Endothelial cell of umbilical vein (primary cell): ENCODE data around the gene TDRD5. TPM values are rescaled to one million over a fixed set of nuclear protein-coding genes. Genes with fewer than 3 reads are reported as not detected.

Experiments
- BruUV-seq: library from RNA; stranded (reverse); fragments of 400-500 nt; replicated peaks from 2 replicates; lab custom pipeline; 2021; lab: Mats Ljungman, UMichigan
- CTCF ChIA-PET: fragments of 300-600, 350-600 bp; sonication (Branson Sonifier 250); formaldehyde crosslinking; loops from one replicate; lab custom pipeline; 2021; ENCODE audit warnings: antibody characterized with exemption, inconsistent platforms; lab: Charles Lee
- POLR2A ChIA-PET: fragments of 300-600, 350-600 bp; sonication (Branson Sonifier 250); formaldehyde crosslinking; loops from one replicate; lab custom pipeline; 2021; ENCODE audit warnings: antibody characterized with exemption, inconsistent platforms; lab: Charles Lee
- DNase-seq: peaks from one replicate; pipeline ENCODE4 v3.0.0-alpha.2; 2011; ENCODE audit warnings: low read depth, low spot score
- FAIRE-seq: peaks from 2 replicates; lab custom pipeline; 2011; peaks lifted over from hg19 to GRCh38; lab: Jason Lieb, UNC
- H2AFZ ChIP-seq: 2 replicates; pipeline ENCODE4 v1.6.0; 2012; ENCODE audit warnings: low read depth, low read length, control low read depth, inconsistent platforms
- H3K27ac ChIP-seq: 2 replicates; pipeline ENCODE4 v1.5.1; 2011; ENCODE audit warnings: low read depth, mild to moderate bottlenecking, control low read depth, low read length, moderate library complexity; ENCODE audit not compliant: insufficient read depth
- H3K27me3 ChIP-seq, 2 experiments: 2 replicates each; pipeline versions ENCODE4 v1.6.0 to v1.6.1; 2011; ENCODE audit warnings: low read length in 2 of 2, mixed read lengths in 1 of 2; ENCODE audit not compliant: control insufficient read depth in 2 of 2, insufficient read depth in 2 of 2
- H3K36me3 ChIP-seq, 2 experiments: 2 replicates in 1 of 2; 3 replicates in 1 of 2; pipeline ENCODE4 v1.5.1; 2011; ENCODE audit warnings: low read length in 2 of 2, mild to moderate bottlenecking in 1 of 2, moderate library complexity in 1 of 2; ENCODE audit not compliant: control insufficient read depth in 2 of 2, insufficient read depth in 2 of 2; ENCODE audit errors: extremely low read depth in 1 of 2
- H3K4me1 ChIP-seq: 3 replicates; pipeline ENCODE4 v1.5.1; 2011; ENCODE audit warnings: mild to moderate bottlenecking, low read length; ENCODE audit not compliant: control insufficient read depth, insufficient read depth; ENCODE audit errors: extremely low read depth
- H3K4me2 ChIP-seq: 2 replicates; pipeline ENCODE4 v1.6.1; 2011; ENCODE audit warnings: low read length, control low read depth, mixed read lengths; ENCODE audit not compliant: insufficient read depth
- H3K4me3 ChIP-seq, 3 experiments: fragments of 200-600 bp in 1 of 3; sonication (generic), shearing (Covaris generic) in 1 of 3; replicated peaks in 1 of 3; 2 replicates each; pipeline ENCODE4 v1.5.1; 2011 to 2016; ENCODE audit warnings: control low read depth in 3 of 3, low read length in 3 of 3, mild to moderate bottlenecking in 2 of 3, inconsistent platforms in 1 of 3, low read depth in 1 of 3, moderate library complexity in 1 of 3; ENCODE audit not compliant: insufficient read depth in 1 of 3
- H3K79me2 ChIP-seq: 2 replicates; pipeline ENCODE4 v1.6.0; 2012; ENCODE audit warnings: low read length, inconsistent platforms; ENCODE audit not compliant: control insufficient read depth, insufficient read depth
- H3K9ac ChIP-seq: replicated peaks from 2 replicates; pipeline ENCODE3; 2011; ENCODE audit warnings: low read length, control low read depth; ENCODE audit not compliant: insufficient read depth; ENCODE audit errors: extremely low read depth
- H3K9me1 ChIP-seq: replicated peaks from 3 replicates; pipeline ENCODE4 v1.6.0; 2011; ENCODE audit warnings: mild to moderate bottlenecking, low read length; ENCODE audit not compliant: control insufficient read depth, insufficient read depth; ENCODE audit errors: extremely low read depth
- H3K9me3 ChIP-seq: replicated peaks from 2 replicates; pipeline ENCODE4 v1.5.1; 2012; ENCODE audit warnings: low read length, inconsistent platforms; ENCODE audit not compliant: control insufficient read depth, insufficient read depth
- H4K20me1 ChIP-seq: replicated peaks from 2 replicates; pipeline ENCODE3; 2011; ENCODE audit warnings: mild to moderate bottlenecking, low read length; ENCODE audit not compliant: control insufficient read depth, insufficient read depth; ENCODE audit errors: extremely low read depth
- CTCF ChIP-seq, 2 donors: IDR thresholded peaks; 1 replicate in 1 of 2; 2 replicates in 1 of 2; pipeline ENCODE4 v1.5.1; 2011; ENCODE audit warnings: low read length in 2 of 2, mild to moderate bottlenecking in 2 of 2, moderate library complexity in 2 of 2, control low read depth in 1 of 2, inconsistent platforms in 1 of 2, low read depth in 1 of 2; ENCODE audit not compliant: insufficient read depth in 1 of 2; ENCODE audit errors: extremely low read depth in 1 of 2
- EZH2 ChIP-seq: IDR thresholded peaks from 2 replicates; pipeline ENCODE4 v1.6.1; 2012; ENCODE audit warnings: borderline replicate concordance, low read depth, mild to moderate bottlenecking, moderate library complexity, low read length, inconsistent platforms; ENCODE audit not compliant: severe bottlenecking
- FOS ChIP-seq: IDR thresholded peaks from 2 replicates; pipeline ENCODE4 v1.6.1; 2011; ENCODE audit warnings: mild to moderate bottlenecking, low read length, moderate library complexity, borderline replicate concordance; ENCODE audit not compliant: insufficient read depth
- GATA2 ChIP-seq: IDR thresholded peaks from 2 replicates; pipeline ENCODE4 v1.7.0; 2011; ENCODE audit warnings: low read depth, mild to moderate bottlenecking, moderate library complexity, mixed read lengths, low read length; ENCODE audit not compliant: insufficient read length, insufficient read depth
- JUN ChIP-seq: IDR thresholded peaks from 2 replicates; pipeline ENCODE4 v1.6.1; 2011; ENCODE audit warnings: borderline replicate concordance, low read depth; ENCODE audit not compliant: insufficient read length, insufficient read depth
- MAX ChIP-seq: IDR thresholded peaks from 2 replicates; pipeline ENCODE4 v1.6.1; 2011; ENCODE audit not compliant: insufficient read depth, insufficient read length
- MYC ChIP-seq: IDR thresholded peaks from one replicate; pipeline ENCODE4 v1.6.1; 2011; ENCODE audit warnings: mild to moderate bottlenecking, low read depth, low read length
- POLR2A ChIP-seq: IDR thresholded peaks from 2 replicates; pipeline ENCODE4 v1.6.1; 2012; ENCODE audit warnings: low read depth, mild to moderate bottlenecking, control low read depth, low read length
- POLR2AphosphoS5 ChIP-seq: IDR thresholded peaks from 2 replicates; pipeline ENCODE4 v1.6.1; 2012; ENCODE audit warnings: low read depth, mild to moderate bottlenecking, control low read depth, low read length, moderate library complexity; ENCODE audit not compliant: insufficient read depth
- dilution Hi-C: fragments of 300-500 bp; cut with MboI; formaldehyde crosslinking; loops from one replicate; pipeline ENCODE4 v1.15.0; 2019; ENCODE audit warnings: low sequenced_read_pairs; ENCODE audit not compliant: extremely low pct_ligation_motif_present
- intact Hi-C: fragments of 100-400 bp; cut with micrococcal nuclease; formaldehyde crosslinking; loops from one replicate; pipeline ENCODE4 v1.10.0; 2022
- polyA plus RNA-seq, 4 experiments: library from polyadenylated mRNA; depleted of rRNA in 3 of 4; stranded (reverse) in 3 of 4; unstranded in 1 of 4; fragments of >200 nt; gene quantifications; 2 replicates each; pipeline versions ENCODE4 v1.2.1 to v1.2.3, GENCODE V29; 2011 to 2012; ENCODE audit warnings: missing spikeins in 1 of 4
- total RNA-seq: library from RNA; stranded (reverse); gene quantifications from 2 replicates; pipeline ENCODE4 v1.2.3, GENCODE V29; 2021

Gene TDRD5
- total and polyA plus RNA-seq, 2 donors (not counting 3 experiments of a cell fraction or from before 2014, with no cell fraction given) = not detected

- TF ChIP-seq POLR2A (no peak), GATA2 (no peak), MAX (no peak), FOS (no peak), CTCF (IDR thresholded peaks at IDR 0.05; ENCODE audit: extremely low read depth in 1 of 2, insufficient read depth in 1 of 2, low read depth in 1 of 2, low read length in 2 of 2) (no peak), MYC (no peak), POLR2AphosphoS5 (no peak), JUN (no peak), EZH2 (no peak)
Measured at GRCh38 chr1:179587336-179587735, 4.3 kb upstream of the TDRD5 start.

More at GRCh38 chr1:179587336-179587735, 4.3 kb upstream of the TDRD5 start:
- BruUV-seq = no TSS peak
- no peaks in the 10 kb centered on the region for H3K79me2 ChIP-seq
- no peaks in the 10 kb centered on the region for H3K36me3 ChIP-seq
- H3K9ac ChIP-seq = no peak overlapping the region
- dilution Hi-C loops = no loop called here
- H3K9me3 ChIP-seq = no peaks in the 10 kb centered on the region
- H3K27me3 ChIP-seq = peaks cover 24 to 36% of the 10 kb centered on the region in 2 experiments
- ChIA-PET POLR2A (no interaction called here), CTCF (interaction anchor here (1.7 kb wide), 1 partner anchor 13 kb away, joined by 7 read pairs; no protein-coding TSS in a partner anchor)
- H4K20me1 ChIP-seq = no peaks in the 10 kb centered on the region
- no peak overlapping the region for H3K27ac ChIP-seq
- no peak for DNase-seq
- H3K4me1 ChIP-seq = no peaks in the 10 kb centered on the region
- no peak overlapping the region for H3K4me2 ChIP-seq
- no peaks in the 10 kb centered on the region for H3K9me1 ChIP-seq
- FAIRE-seq = no peak
- H3K4me3 ChIP-seq = no peak overlapping the region
- H2AFZ ChIP-seq = no peak overlapping the region
- intact Hi-C loops = no loop called here
